Ecto neural progenitor cell (in vitro differentiated cells): ENCODE measurements around the gene PLCG2.
A peak's percentile ranks its signal among the peaks of the same experiment; 100 is the strongest.
"Not testable (repeated sequence)": the region's sequence is repeated elsewhere in the genome, so short reads cannot be mapped to it uniquely, and the experiment has no call there.

Experiments
- DNase-seq: peaks from one replicate; pipeline ENCODE4 v3.0.0-alpha.2; 2018; ENCODE audit warnings: low spot score

Gene PLCG2

DNA sequence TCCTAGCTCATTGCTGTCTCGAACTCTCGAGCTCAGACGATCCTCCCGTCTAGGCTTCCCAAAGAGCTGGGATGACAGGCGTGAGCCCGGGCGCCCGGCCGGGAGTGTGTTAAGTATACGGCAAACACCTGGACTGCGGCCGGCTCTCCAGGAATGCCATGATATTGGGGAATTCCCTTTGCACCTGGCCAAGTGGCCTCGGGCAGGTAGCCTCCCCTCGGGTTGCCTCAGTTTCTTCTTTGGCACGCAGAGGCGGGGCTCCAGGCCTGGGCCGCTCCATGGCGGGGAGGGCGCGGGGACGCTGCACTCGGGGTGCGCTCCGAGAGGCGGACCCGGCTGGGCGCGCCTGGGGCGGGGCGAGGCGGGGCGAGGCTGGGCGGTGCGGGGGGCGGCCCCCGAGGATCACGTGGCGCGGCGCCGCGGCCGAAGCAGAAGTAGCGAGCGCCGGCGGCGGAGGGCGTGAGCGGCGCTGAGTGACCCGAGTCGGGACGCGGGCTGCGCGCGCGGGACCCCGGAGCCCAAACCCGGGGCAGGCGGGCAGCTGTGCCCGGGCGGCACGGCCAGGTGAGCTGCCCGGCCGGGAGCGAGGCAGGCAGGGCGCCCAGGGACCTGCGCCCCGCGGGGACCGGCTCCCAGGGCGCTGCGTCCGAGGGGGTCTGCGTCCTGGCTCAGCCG is at the start of gene PLCG2:
Gene PLCG2 (plus strand): TSS at position 431 of the 675 bp plus-strand sequence. CDS start 6,699 bp downstream, outside the sequence.
- DNase-seq: peak; percentile 83

DNA sequence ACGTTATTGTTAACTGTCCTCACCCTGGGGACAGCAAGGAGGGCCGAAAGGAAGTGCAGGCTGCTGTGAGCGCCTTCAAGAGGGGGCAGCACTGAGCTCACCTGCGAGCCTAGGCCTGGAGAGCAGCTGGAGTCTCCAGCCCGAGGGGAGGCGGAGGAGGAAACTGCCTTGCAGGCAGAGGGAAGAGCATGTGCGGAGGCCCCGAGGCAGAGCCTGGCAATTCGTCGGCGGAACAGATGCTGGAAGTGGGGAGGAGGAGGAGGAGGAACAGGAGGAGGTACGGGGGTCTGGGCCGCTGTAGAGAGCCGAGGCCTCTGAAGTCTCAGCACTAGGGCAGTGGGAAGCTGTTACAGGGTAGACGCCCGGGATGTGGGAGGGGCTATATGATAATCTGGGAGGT is 49.6 kb upstream of the PLCG2 start:
- peak; percentile 70 for DNase-seq

DNA sequence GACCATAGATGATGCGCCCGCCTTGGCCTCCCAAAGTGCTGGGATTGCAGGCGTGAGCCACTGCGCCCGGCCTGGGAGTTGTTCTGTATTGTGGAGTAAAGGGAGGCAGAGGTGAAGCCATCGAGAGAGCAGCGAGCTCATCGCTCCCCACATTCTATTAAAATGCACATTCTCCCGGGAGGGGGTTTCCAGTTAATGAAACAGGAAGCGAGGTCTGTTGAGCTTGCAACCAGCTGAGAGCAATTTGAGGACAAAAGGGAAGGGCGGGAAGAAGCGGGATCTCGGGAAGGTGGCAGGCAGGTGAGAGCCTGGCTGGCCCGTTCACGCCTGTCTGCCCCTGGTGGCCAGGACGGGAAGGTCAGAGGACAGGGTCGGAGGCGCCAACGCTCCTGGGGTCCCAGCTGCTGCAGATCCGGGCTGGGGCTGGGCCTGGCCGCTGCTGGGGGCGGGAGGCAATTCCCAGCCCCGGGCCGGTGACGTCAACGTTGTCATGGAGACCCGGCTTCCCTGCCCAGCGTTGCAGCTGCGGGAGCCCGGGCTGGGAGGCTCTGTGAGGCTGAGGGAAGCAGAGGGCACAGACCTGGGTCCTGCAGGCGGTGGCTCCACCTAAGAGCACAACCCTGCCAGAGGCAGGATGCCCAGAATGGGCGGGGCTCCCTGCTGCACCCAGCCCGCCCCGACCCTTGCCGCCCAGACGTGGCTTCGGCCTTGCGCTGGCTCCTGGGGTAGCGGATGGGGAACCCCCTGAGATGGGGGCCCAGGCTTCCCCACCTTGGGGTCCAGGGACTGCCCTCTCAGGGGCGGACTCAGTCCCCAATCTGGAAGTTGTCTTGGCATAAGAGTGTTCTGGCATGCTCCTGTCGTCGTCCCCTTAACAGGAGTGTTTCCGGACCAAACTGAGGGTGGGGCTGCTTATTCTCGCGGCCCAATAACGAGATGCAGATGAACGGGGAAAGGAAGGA is 48.7 kb upstream of the PLCG2 start:
- DNase-seq: peak; percentile 97

DNA sequence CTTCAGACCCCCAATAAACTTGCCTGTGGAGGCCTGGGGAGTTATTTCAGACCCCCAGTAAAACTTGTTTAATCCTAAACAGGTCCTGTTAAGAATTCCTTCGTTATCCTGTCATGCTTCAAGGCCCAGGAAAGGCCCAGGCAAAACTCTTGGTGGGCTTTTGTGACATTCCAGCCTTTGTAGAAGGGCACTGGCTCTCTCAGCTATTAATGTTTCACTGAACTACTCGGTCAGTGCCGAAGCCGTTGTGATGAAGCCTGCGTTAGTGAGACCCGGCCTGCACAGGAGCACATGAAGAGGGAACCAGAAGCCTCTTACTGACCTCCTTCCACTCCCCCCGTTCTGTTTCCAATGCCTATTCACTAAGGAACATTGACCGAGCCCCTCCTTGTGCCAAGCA is 47.4 kb upstream of the PLCG2 start:
- no peak for DNase-seq

DNA sequence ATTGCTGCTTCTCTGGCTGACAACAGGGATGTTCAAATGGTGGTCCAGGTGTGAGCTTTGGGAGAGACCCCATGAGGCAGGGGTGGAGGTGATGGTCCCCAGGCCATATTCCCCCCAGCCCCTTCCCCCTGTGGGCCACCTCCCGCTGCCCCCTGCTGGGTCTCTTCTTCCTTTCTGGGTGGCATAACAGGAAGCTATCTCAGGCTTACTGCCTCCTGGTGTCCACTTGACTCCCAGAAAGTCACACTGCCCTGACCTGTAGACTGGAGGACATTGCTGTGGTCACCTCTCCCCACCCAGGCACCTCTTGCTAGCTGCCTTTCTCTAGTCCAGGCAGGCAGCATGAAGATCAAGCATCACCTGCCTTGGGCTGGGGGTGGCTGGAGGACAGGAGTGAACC is 46.4 kb upstream of the PLCG2 start:
- DNase-seq: no peak

DNA sequence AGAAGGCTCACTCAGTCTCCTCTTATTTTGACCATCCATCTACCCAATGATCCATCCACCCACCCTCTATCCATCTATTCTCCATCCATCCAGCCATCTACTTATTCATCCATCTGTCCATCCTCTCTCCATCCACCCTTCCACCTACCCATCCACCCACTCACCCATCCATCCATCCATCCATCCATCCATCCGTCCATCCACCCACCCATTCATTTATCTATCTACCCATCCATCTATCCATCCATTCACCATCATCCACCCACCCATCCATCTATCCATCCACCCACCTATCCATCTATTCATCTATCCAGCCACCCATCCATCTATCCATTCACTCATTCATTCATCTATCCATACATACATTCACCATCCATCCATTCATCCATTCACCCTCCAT is 45.8 kb upstream of the PLCG2 start:
- DNase-seq: no peak

DNA sequence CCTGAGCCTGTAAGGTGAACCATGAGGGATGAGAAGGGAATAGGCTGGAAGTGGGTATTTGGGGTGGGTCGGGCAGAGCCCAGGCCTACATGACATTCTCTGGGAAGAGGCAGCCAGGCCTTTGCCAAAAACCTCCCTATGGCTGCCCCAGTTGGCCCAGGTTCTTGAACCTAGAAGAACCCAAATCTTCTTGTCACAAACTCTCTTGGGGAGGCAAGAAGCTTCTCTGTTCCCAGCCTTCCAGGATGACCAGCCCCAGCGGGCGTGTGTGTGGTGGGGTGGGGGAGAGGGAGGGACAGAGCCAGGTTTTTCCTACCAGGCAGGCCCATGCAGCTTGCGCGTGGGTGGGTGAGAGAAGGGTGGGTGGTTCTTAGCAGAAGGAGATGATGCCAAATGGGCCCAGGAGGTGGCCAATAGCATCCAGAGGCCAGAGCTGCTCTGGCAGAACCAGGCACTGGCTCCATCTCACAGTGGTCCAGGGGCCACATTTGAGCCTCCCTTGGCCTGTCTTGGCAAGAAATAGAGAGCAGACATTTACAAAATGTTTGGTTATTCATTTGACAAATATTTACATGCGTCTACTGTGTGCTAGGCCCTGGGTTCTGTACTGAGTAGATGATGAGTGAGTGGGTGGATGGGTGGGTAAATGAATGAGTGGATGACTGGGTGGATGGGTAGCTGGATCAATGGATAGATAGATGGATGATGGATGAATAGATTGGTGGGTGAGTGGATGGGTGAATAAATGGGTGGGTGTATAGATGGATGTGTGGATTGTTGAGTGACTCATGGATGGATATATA is 44.3 kb upstream of the PLCG2 start:
- no peak for DNase-seq

DNA sequence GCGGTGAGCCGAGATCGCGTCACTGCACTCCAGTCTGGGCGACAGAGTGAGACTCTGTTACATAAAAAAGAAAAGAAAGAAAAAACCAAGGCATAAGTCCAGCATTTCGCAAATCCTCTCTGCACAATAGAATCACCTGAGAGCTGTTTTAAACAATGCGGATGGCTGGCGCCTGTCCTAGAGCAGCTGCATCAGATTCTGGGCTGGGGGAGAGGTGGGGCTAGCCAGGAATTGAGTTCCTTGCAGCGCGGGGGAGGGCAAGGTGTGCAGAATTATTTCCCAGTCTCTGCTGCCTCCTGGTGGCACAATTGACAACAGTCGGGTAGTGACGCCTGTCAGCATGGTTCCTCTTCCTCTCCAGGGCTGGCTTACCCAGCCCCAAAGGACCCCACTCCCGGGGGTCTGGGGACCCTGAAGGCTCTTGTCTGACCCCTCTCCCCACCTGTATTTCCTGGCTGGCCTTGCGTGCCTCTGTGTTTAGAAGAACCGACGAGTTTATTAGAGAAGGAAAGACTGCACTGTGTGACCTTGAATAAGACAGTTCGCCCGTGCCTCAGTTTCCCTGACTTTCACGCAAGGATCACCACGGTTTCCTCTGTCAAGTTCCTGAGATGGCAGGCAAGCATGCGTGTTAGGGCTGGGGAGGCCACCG is 41.1 kb upstream of the PLCG2 start:
- peak; percentile 85 for DNase-seq

DNA sequence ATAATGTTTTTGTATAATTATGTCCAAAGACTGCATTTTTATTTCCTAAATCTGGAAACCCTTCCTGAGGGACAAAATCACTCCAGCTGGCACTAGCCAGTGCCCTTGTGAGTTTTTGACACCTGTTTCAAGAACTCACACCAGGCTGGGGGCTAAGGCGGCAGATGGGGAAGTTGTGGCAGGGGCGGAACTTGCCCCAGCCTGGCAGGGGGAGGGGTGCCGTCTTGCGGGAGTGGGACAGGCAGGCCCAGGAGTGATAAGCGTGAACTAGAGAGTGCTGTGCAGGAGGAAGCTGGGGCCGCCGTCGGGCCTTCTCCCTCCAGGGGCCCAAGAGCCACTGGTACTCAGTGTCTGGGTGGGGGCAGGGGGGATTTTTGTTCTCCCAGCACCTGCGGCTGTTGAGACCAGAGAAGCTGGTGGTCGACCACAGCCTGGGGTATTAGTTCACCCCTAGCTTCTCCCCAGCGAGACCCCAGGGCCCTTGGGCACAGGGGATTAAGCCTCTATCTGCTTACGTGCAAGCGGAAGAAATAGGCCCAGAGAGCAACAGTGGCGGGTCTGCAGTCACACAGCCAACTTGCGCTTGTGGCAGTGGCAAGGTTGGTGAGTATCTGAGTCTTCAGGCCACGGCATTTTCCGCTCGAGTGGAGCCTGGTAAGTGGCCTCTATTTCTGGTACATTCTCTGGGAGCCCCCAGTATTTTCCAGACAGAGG is 40.2 kb upstream of the PLCG2 start:
- no peak for DNase-seq

DNA sequence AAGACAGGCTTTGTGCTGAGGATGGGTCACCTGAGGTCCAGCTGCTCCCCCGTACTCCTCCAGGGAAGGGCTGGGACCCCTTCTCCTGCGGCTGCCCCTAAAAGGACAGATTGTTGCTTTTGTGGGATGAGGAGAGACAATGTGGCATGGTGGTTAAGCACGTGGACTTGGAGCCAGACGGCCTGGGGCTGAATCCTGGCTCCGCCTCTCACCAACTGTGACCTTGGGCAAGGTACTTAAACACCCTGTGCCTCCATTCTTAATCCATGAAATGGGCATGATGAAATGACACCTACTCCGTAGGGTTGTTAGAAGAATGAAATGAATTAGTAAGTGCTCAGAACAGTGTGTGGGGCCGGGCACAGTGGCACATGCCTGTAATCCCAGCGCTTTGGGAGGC is 39.6 kb upstream of the PLCG2 start:
- no peak for DNase-seq

DNA sequence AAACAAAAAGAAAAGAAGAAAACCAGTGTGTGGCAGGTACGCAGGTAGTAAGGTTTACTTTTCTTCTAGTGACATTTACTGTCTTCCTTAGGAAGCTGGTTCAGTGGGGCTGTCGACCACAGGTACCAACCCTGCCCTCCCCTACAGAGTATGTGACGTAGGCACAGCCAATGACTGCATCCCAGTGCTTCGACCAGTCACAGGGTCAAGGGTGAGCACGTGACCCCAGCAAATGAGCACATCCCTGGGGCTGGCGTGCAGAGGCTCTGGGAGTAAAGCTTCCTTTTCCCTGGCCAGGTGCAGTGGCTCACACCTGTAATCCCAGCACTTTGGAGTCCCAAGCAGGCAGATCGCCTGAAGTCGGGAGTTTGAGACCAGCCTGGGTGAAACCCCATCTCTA is 38.9 kb upstream of the PLCG2 start:
- no peak for DNase-seq

DNA sequence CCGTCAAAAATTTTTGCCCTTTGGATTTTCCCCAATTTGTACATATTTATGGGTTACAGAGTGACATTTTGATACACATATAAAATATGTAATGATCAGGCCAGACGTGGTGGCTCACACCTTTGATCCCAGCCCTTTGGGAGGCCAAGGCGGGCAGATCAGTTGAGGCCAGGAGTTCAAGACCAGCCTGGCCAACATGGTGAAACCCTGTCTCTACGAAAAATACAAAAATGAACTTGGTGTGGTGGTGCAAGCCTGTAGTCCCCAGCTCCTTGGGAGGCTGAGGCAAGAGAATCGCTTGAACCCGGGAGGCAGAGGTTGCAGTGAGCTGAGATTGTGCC is 37.7 kb upstream of the PLCG2 start:
- not testable (repeated sequence) for DNase-seq

DNA sequence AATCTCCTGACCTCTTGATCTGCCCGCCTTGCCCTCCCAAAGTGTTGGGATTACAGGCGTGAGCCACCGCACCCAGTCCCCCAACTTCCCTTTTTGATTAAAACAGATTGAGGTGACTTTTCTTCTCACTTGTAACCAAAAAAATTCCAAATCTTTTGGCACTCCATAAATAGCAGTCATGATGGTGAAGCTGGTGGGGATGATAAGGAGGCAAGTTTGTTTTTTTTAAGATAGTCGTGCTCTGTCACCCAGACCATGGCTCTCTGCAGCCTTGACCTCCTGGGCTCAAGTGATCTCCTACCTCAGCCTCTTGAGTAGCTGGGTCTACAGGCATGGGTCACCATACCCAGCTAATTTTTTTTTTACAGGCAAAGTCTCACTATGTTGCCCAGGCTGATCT is 34.7 kb upstream of the PLCG2 start:
- no peak for DNase-seq

DNA sequence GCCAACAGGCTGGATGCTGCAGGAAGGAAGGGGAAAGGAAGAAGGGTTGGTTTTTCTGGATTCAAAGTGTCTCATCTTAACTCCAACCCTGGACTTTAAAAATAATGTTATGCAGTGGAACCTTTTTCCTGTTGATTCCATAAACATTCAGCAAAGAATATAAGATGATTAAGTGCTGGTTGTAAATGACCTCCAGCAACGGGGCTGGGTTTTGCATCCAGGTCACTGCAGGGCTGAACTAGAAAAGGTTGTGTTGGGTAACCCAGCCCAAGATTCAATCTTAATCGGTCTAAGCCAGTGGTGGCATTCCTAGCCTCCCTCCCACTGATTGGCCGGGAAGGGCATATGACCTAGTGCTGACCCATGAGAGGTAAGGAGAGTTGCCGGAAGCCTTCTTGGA is 34.2 kb upstream of the PLCG2 start:
- DNase-seq: no peak

DNA sequence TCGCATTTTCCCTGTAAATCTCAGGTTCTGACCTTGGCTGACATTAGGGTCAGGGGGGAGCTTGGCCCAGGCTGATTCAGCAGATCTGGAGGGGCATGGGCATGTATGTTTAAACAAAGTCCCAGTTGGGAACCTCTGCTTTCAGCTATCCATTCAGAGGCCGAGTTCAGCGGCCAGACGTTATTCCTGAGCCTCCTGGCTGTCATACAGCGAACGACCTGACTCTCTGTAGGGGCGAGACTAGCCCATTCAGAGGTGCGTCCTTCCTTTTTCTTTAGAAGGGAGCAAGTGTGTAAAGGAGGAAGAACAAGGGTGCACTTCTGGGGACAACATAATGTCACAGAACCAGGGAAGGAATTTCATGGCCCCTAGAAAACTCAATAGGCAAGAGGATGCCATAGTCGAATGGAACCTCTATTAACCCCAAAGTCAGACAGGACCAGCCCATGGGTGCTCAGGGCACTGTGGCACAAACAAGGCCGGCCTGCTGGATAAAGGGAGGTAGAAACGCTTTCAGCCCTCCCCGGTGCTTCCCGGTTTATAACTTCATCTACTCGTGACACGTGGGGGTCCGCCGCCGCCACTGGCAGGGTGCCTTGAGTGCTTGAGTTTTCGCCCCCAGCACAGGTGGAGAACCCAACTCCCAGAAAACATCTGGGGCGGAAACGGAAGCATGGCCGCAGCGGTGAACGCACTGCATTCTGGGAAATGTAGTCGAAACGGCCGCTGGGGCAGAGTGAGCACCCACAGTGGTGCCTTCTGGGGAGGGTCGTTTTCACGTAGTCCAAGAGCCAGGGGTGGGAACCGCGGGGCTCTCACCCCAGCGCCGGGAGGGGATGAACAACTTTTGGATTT is 33.2 kb upstream of the PLCG2 start:
- peak; percentile 80 for DNase-seq

DNA sequence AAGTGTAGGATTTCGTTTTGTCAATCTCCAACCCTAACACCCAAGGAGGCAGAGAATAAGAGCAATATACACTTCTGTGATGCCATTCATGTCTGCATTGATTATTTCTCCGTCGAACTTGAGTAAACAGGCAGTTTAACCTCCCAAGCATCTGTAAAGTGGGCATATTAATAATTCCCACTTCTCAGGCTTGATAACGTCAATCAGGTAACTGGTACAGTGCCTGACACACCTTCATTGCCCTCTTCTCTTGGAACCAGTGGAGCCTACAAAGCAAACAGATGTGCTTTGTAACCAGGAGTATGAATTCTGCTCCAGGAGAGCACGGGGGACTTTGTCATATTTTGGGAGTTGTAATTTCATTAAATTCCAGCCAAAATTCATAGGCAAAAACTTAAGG is 32.5 kb upstream of the PLCG2 start:
- no peak for DNase-seq

DNA sequence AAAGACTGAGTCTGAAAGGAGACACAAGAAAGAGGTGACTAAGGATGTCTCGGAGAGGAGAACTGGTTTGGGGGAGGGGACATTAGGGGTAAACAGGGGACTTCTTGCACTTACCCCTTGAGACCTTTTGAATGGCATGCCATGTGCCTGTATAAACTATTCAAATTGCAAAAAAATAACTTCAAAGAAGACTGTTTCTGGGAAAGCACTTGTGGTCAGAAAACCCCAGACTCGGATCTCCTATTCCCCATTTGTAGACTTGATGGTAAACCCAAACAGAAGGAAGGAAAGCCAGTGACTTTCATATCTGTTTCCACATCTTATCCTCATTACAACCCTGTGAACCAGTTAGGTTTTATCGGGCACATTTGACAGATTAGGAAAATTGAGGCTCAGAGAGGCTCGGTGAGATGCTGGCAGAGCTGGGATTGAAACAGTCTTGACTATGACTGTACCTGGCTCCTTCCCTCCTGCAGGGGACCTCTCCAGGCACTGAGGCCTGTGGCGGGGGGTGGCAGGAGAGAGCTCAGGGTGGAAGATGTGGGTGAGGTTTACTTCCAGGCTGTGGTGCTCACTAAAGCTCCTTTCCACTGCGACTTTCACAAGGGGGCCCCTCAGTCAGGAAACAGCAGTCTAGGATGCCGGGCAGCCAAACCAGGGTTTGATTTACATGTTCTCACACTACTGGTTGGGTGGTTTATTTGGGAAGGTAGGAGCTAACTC is 30.5 kb upstream of the PLCG2 start:
- DNase-seq: no peak

DNA sequence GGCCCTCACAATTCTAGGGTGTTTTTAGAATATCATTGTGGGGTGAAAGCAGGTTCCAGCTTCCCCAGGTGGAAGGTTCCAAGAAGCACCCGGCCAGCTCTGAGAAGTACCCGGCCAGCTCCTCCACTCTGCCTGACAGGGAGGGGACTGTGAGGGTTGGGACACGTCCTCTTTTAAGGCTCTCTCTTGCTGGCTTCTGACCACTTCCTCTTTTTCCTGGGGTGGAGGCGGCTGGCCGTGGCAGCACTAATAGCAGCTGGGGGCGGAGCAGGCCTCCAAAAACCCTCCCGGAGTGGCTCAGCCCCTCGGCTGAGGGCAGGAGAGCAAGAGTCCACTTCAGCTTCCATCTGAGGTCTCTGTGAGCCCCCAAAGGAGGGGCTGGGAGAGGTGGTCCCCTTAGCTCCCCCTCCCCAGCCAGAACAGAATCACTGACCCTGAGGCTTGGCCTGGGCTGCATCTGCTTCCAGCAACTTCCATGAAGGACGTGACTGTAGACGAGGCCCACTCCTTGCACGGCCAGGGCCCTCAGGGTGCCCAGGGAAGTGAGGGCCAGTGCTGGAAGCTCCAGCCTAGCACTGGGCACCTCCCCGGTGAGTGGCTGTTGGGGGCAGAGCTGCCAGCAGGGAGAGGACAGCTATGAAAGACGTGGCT is 26.7 kb upstream of the PLCG2 start:
- no peak for DNase-seq

DNA sequence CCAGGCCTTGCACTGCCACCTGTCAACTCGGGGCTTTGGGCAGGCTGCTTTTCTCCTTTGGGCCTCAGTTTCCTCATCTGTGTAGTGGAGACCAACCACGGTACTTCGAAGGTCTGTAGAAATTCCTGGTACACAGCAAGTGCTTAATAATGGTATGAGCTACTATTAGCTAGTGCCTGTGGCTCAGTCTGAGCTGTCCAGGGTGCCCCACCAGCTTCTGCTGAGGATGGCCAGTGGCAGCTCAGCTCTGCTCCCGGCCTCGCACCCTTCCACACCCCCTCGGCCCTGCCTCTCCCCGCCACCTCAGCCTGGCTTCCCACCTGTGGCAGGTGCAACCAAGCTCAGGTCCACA is 26.2 kb upstream of the PLCG2 start:
- DNase-seq: no peak
